ENCODE measurements around the gene PRDM11.

DNA sequence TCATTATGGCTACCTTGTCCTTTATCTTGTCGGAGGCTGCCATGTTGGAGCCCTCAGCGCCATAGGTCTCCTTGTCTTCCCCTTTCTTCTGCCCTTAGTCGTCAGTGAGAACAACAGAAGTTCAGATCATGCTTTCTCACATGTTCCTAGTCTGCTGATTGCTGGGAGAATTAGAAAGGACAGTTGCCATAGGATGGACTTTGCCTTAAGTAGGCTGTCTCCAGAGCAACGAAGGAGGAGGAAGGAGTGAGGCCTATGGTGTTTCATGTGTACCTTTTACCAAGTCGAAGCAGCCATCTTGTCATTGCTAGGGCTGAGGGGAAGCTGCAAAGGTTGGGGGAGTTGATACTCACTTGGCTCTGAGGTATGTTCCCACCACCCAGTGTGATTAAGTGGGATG is 77.1 kb downstream of the PRDM11 start:
- no peak for TF ChIP-seq EZH2 (IDR thresholded peaks at IDR 0.05; ENCODE audit: insufficient read depth, poor library complexity, severe bottlenecking)
- no peak for TF ChIP-seq EZH2phosphoT487 (IDR thresholded peaks at IDR 0.05; ENCODE audit: insufficient read depth, low read depth)
